ENCODE data around the gene CD300LG.
"Not testable (repeated sequence)": the region's sequence is repeated elsewhere in the genome, so short reads cannot be mapped to it uniquely, and the experiment has no call there.

Gene CD300LG

DNA sequence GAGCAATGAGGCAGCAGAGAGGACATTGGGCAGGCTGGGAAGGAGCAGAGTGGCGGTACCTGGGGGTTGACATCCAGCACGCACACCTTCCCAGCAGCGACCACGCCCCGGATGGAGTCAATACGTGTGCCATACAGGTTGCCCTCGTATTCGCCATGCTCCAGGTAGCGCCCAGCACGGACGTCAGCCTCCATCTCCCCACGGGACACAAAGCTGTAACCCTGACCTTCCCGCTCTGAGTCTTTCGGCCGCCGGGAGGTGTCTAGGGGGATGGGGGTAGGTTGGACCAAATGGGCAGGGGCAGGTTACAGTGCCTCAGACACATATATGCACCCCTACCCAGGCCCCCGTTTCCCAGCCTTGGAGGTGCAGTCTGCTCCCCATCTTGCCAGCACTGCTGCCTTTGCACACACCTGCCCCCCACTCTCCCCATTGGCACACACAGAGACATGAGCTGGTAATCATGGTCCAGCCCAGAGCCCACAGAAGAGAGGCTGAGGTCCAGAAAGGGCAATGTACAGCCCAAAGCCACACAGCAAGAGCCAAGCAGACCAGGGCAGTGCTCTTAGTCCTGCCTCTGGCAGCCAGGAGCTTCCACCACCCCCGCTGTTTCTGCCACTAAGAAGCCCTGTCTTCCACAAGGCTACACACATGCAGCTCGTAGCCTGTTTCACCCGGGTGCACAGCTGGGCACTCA, 32.9 kb downstream of the CD300LG start:
- no peak for DNase-seq (ENCODE audit: low read depth in 2 of 2)

DNA sequence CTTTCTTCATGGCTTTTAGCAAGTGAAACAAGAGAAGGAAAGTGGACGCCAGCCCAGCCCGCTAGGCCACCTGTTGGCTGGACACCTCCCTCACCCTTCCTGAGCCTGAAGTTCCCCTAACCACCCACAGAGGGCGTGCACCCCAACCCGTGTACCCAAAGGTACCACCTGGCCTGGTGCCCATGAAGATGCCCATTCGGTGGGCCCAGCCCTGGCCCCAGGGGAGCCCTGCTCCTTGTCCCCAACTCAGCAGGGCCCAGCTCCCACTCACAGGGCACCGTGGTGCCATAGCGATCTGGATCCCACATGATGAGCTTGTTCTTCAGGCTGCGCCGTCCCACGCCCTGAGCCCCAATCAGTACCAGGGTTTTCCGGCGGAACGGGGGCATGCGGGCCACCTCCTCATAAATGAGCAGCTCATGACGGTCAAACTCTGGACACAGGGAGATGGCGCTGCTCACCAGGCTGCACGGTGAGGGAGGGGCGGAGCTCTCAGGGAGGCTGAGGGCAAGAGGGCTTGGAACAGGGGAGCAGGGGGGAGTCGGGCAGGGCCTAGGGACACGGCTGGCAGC, 33.5 kb downstream of the CD300LG start:
- peak in 1 of 2 experiments; percentile 33 for DNase-seq (ENCODE audit: low read depth in 2 of 2)

DNA sequence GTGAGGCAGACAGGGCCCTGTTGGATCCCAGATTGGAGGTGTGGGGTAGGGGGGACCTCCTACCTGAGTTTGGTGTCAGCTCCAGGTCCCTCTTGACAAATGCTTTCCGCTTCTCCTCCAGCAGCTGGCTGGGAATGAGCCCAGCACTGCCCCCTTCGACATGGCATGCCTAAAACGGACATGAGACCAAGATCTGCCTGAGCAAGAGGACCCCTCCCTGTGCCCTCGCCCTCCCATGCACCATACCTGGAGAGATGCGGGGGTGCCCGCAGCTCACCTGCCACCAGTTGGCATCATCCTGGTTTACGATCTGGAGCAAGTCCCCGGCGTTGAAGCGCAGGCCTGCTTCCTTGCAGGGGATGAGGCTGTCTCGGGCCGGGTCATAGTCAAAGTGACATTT, 34.2 kb downstream of the CD300LG start:
- DNase-seq (ENCODE audit: low read depth in 2 of 2): no peak

DNA sequence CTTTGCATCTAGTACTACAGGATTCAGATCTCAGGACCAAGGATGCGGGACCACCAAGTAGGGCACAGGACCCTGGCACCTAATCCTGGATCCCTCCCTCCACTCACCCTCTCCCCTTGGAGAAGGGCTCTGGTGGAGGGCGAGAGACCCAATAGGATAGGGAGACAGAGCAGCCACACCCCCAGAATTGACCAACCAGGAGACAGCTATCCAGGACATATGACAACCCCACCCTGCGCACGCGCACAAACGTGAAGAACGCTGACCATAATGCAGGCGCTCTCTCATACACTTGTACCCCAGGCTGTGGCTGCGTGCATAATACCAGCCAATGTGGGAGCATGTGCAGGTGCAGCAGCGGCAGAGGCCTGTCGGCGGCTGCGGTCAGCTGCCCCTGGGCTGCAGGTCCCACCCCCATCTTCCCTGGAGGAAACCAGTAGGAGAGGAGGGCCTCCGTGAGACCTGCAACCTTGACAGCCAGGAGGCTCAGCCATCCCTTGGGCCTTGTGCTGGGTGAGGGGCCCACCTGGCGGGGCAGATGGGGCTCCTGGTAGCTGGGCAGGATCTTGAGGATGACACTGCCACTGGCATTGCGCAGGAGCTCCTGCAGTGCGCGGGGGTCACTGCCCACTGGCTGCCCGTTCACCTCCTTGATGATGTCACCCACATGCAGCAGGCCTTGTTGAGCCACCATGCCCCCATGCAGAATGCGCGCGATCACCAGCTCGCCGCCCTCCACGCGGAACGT, 35.0 kb downstream of the CD300LG start:
- no peak for DNase-seq (ENCODE audit: low read depth in 2 of 2)

DNA sequence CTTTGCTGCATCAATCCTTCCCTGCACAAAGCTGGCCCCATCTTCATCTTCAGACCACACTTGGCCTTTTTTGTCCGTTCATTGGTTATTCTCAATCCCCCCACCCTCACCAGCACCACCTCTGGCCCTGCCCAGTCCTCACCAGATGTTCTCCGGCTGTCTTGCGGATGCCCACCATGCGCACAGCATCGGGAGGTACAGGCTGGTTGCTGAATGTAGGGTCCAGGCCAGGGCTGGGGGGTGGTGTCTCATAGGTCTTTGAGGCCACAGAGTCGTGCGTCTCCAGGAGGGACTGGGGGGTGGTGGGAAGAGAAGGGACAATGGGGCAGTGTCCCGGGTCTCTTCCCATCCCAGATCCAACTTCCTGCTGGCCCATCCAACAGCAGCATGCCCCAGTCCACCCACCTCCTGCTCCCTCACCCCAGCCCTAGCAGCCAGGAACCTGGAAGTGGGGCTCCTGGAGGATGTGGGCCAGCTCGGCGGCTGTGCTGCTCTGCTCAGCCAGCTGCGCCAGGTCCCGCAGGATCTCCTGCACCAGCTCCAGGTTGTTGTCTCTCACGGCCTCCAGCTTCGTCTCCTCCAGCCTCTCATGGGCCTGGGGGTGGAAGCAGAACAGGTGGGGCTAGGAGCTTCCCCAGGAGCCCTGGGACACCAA, 35.9 kb downstream of the CD300LG start:
- DNase-seq (ENCODE audit: low read depth in 2 of 2): no peak

DNA sequence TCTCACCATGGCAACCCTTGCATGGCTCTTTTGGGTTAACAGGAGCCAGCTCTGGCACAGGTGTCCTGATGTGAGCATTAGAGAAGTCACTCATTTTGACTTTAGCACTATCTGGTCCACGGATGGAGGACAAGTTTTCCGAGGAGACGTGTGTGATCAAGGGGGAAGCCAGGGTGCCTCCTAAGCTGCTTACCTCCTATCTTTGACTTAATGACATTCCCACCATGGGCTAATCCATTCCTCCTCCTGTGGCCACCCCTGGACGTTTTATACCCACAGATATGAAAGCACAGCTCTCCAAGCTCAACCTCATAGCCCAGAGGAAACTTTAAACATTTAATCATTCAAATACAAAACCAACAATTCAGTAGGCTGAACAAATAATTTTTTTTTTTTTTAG, 41.6 kb downstream of the CD300LG start:
- DNase-seq (ENCODE audit: low read depth in 2 of 2): no peak

DNA sequence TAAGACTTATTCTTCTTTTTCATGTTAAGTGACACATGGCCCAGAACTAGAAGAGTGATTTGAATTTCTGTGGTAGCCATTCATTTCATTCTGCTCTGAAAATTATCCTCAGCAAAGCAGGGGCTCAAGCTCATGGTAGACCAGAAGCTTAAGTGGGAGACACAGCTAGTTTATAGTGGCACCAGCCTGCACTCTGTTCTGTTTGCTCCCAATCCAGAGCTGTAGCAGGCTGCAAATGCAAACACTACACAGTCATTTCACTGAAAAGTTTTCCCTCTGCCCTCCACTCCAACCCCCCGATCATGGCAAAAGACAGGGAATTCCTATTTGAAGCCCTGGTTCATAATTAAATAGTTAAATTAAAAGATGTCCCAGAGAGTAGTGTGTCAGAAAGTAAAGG, 43.3 kb downstream of the CD300LG start:
- no peak for DNase-seq (ENCODE audit: low read depth in 2 of 2)

DNA sequence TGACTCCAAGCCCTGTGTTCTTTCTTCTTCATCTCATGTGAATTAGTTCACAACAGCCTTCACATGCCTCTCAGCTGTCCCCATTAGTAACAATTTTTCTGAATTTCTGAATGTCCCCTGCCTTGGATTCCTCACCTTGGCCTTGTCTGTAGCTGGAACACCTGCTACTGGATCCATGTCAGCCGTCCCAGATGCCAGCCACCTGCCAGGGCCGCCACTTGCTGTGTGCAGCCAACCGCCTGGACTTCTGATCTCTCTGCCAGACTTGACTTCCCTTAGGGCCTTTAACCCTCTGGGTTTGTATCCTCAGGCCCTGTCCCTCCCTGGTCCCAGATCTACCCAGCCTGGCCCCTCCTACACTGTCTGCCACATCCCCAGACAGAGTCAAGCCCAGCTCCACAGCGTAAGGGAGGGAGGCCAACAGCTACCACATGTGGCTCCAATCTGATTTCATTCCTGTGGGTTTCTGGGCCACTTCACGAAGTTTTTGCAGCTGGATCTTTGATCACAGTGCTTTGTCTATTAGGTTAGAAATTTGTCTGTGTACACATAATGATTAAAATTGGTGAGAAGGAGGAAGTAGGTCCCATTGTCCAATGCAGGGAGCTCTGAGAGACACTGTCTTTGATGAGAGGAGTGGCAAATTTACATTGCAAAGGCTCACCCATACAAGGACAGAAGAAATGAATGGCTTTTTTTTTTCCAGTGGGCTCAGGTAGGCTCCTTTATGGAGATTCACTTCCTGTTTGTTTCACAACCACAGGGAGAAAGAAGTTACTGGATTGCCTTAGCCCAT, 45.1 kb downstream of the CD300LG start:
- no peak for DNase-seq (ENCODE audit: low read depth in 2 of 2)

DNA sequence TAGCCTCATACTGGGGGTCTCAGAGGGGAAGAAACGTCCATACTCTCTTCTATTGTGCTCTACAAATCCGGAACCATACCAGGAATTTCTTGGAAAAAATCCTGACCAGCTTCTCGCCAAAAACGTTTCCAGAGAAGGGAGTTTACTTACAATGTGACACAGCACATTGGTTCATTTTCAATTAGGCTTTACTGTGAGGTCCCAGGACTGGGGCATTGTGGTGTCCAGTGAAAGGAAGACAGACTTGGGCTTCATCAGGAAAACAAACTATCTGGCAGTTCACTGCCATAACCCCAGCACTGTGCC, 45.6 kb downstream of the CD300LG start:
- no peak for DNase-seq (ENCODE audit: low read depth in 2 of 2)

DNA sequence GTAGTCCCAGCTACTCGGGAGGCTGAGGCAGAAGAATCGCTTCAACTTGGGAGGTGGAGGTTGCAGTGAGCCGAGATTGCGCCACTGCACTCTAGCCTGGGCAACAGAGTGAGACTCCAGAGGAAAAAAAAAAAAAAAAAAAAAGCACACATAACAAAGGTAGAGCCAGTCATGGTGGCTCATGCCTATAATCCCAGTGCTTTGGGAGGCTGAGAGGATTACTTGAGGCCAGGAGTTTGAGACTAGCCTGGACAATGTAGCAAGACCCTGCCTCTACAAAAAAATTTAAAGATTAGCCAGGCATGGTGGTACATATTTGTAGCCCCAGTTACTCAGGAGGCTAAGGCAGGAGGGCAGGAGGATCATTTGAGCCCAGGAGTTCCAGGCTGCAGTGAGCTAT, 47.5 kb downstream of the CD300LG start:
- not testable (repeated sequence) for DNase-seq (ENCODE audit: low read depth in 2 of 2)

DNA sequence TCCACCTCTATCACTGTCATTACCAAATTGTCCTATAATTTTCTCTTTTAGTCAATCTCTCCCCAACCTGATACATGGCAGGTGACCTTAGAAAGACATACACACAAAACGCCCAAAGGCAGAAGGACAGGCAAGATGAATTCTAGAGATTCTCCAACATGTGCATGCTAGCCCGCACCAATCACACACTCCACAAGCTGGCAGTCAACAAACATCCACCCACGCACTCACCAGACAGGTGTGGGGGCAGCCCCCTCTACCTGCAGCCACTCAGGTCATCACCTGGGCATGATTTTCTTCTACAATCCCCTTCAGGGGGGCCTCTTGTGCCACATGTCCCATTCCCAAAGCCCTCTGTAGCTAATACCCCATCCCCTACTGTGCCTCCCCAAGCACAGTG, 50.9 kb downstream of the CD300LG start:
- DNase-seq (ENCODE audit: low read depth in 2 of 2): no peak

DNA sequence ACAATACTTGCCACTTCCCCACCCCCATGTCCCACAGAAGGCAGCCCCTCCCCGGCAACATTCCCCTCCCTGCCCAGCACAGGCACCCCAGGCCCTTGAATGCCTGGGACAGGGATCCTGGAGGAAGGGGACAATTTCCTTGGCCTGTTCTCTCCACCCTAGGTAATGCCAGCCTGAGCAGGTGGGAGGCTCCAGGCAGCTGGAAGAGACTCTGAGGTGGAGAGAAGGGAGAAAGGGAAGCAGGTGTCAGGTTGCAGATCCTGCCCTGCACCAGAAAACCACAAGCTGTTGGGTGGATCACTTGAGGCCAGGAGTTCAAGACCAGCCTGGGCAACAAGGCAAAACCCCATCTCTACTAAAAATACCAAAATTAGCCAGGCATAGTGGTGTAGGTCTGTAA, 51.5 kb downstream of the CD300LG start:
- DNase-seq (ENCODE audit: low read depth in 2 of 2): no peak

DNA sequence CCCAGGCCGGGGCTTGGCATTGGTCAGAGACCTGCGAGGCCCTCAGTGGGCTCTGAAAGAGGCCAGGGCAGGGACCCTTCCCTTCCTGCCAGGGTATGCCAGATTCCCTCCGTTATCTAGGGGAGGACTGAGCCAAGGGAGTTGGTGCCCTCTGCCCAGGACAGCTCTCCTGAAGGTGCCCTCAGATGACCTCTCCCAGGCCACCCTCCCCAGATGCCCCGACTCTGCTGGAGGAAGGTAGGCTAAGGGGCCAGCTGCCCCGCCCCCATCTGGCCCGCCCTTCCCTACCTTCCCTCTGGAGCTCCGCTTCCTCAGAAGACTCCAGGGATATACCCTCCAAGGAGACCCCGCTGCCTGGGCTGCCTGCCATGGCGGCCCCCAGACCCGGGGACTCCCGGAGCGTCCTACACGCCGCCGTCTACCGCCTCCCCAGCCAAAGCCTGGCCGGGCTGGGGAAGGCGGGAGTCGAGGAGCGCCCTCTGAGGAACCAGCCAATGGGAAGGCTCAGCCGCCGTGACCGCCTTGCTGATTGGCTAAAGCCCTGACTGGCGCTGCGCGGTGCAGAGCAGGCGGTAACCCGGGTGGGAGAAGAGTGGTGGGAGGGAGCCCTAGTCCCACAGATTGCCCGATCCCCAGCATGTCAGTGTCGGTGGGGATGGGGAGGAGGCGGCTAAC, 53.3 kb downstream of the CD300LG start:
- peak; percentile 72 to 86 for DNase-seq (ENCODE audit: low read depth in 2 of 2)

DNA sequence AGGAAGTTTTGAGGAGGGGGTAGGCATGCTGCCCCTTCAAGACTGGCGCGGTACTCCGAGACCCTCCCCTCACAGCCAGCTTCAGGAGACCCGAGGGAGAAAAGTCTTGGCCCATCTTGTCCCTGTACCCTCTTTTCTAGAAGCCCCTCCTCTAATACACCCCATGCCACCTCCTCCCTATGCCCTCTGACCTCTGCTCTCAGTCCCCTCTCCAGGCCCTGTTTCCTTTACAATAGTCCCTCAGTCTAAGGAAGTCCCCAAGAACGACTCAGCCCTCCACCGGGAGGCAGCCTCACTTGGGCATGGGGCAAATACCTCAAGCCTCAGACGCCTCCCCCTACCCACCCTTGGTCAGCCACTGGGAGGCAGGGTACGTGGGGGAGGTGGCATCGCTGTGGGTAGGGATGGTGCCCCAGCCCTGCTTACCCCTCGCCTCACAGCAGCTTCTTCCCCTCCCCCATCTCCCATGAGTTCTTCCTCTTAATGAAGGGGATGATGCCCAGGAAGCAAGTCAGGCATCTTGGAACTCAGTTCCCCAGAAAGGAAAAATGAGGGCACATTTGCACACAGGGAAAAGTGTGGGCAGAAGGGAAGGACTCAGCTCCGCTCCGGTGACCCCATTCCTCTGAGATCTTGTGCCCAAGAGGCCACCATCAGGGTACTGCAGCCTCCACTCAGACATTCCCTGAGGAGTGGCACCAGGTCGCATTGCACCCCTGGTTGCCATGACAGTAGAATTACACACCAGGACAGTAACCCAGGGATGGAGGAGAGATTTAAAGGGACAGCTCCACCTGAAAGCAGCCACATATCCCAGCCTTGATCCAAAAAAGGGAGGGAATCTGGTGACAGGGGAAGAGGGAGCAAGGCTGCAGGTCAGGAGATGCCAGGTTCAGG, 54.1 kb downstream of the CD300LG start:
- no peak for DNase-seq (ENCODE audit: low read depth in 2 of 2)

DNA sequence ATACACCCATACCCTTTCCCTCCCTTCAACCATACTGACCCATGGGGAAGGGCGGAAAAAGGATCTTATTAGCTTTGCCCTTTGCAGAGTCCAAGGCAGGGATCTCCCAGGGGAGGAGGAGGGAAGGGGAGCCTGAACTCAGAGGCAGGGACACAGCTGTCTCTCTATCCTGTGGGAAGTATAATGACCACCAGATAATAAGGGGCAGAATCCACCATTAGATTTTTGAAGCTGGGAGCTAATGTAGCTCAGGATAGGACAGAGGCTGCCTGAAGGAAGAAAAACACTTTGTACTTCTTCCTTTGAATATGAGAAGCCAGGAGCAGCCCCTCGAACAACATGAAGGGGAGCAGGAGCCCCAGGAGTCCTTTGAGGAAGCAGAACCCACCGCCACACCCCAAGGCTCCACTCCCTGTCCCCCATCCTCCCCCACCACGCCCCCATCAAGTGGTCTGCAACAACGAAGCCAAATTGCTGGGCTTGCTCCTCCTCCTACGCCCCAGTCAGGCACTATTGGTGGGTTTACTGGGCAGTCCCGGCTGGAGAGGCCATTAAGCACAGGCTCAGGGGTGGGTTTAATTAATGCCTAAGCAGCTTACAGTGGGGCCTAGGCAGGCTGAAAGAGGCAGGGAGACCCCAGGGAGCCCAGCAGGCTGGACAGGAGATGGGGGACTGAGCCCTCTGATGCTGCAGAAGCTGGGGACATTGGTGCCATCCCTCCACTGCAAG, 55.0 kb downstream of the CD300LG start:
- DNase-seq (ENCODE audit: low read depth in 2 of 2): no peak

DNA sequence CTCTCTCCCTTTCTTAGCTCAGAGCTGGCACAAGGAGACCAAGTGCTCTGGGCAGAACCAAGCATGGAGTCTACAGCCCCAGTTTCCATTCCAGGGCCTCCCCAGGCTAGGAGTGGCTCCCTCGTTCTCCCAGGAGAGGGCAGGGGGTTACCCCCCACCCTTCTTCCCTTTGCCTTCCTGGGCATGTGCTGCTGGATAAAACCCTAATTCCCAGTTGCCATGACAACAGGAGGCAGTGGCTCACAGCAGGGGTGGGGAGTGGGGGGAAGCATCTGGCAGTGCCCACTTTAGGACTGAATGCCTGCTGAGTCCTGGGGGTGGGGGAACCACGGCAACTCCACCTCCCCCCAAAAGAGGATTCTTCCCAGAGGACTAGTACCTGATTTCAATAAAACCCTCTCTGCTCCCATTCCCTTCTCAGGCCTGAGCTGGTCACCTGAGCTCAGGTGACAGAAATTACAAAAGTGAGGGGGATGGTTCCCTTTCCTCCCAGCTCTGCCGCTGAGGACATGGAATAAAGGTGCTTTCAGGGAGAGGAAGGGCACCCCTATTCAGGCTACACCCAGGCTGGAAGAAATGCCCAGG, 58.5 kb downstream of the CD300LG start:
- DNase-seq (ENCODE audit: low read depth in 2 of 2): no peak

DNA sequence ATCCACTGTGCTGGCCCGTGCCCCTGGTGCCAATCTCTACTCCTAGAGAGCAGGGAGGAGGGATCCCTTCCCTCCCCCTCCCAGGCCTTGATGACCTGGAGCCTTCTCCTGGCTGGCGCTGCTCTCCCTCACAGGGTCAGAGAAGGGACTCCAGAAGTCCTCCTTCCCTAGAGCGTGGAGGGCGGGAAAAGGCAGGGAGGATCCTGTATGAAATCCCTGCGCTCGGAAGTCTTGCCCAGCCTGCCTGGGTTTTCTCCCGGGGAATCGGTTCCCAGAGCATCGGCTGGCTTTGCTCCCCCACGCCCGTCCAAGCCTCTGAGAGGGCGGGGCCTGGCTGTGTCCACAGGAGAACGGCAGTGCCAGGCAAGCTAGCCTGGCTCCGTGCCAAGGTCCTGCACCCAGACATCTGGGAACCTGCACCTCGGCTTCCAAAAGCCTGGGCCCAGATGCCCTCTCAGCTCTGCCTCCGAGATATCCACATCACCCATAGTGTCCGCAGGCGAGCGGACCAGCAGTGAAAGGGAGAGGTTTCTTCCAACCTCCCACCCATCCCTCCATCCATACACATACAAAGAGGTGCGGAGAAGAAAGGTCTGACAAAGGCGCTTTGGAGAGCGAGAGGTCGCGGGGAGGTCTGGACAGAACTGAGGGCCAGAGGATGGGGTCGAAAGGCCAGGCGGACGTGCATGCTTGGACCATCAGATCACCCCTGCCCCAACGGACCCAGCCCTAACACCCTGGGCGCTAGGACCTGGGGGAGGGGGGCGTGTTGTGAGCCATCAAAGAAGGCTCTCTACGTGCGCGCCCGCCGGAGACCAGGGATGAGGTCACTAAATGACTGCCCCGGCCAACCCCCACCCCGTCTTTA, 59.2 kb downstream of the CD300LG start:
- DNase-seq (ENCODE audit: low read depth in 2 of 2): no peak

DNA sequence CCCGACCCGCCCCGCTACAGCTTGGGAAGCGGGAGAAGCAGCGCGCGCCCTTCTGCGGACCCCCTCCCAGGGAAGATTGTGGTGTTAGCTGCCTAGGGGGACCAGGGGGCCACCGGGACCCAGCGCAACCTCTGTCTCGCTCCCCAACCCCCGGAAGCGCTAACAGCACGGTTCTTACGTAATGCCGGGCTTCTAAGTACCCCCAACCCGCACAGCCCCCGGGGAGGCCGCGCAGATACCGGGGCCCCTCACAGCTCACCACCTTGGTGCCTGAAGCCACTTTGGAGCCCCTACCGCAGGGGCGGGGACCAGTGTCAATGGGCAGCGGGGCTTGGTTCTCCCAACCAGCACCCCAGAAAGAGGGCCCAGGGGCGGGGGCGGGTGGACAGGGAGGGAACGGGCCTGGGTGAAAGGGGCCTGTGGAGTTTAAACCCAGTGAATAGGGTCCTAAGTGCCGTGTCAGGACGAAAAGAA, 60.0 kb downstream of the CD300LG start:
- no peak for DNase-seq (ENCODE audit: low read depth in 2 of 2)
